Panc1 (cell line): ENCODE results near the gene TLE5. TPM values are rescaled to one million over a fixed set of nuclear protein-coding genes. Genes with fewer than 3 reads are reported as not detected.
A peak's percentile ranks its signal among the peaks of the same experiment; 100 is the strongest.

Experiments used
- ATAC-seq: fragments of 200-7000 bp; cut with Tn5 transposase; 2 replicates; pipeline ENCODE4 v1.9.1; 2020; ENCODE audit warnings: mild to moderate bottlenecking, moderate library complexity
- BruUV-seq: library from RNA; stranded (reverse); fragments of 400-500 nt; replicated peaks from 2 replicates; lab custom pipeline; 2021; lab: Mats Ljungman, UMichigan
- CTCF ChIA-PET: fragments of 300-600 bp; sonication (Branson Sonifier 250); formaldehyde crosslinking; loops from one replicate; lab custom pipeline; 2022; ENCODE audit warnings: antibody characterized with exemption; lab: Charles Lee
- POLR2A ChIA-PET: fragments of 300-600 bp; sonication (Branson Sonifier 250); formaldehyde crosslinking; loops from one replicate; lab custom pipeline; 2022; ENCODE audit warnings: antibody characterized with exemption; lab: Charles Lee
- DNase-seq: peaks from one replicate; pipeline ENCODE4 v3.0.0-alpha.2; 2010; ENCODE audit warnings: low read depth, low spot score
- H3K27ac ChIP-seq: 2 replicates; pipeline ENCODE4 v1.5.1; 2011; ENCODE audit warnings: mild to moderate bottlenecking, low read length, inconsistent platforms
- H3K27me3 ChIP-seq: fragments of 200-500 bp; sonication (Bioruptor generic); 2 replicates; pipeline ENCODE4 v1.6.0; 2014; ENCODE audit warnings: low read length, inconsistent platforms; ENCODE audit not compliant: control insufficient read depth, insufficient read depth
- H3K36me3 ChIP-seq: fragments of 200-500 bp; sonication (Bioruptor generic); 2 replicates; pipeline ENCODE4 v1.5.1; 2014; ENCODE audit warnings: inconsistent platforms, mild to moderate bottlenecking, low read length, moderate library complexity; ENCODE audit not compliant: control insufficient read depth, insufficient read depth
- H3K4me1 ChIP-seq: 2 replicates; pipeline ENCODE4 v1.5.1; 2011; ENCODE audit warnings: inconsistent platforms, mild to moderate bottlenecking, low read length, moderate library complexity; ENCODE audit not compliant: control insufficient read depth, insufficient read depth
- H3K4me3 ChIP-seq, 2 experiments: 2 replicates each; pipeline ENCODE4 v1.5.1; 2011 to 2012; ENCODE audit warnings: low read depth in 2 of 2, low read length in 2 of 2, mild to moderate bottlenecking in 2 of 2, inconsistent platforms in 1 of 2, moderate library complexity in 1 of 2
- H3K9me3 ChIP-seq: fragments of 200-500 bp; sonication (Bioruptor generic); 2 replicates; pipeline ENCODE4 v1.5.1; 2014; ENCODE audit warnings: low read depth, mild to moderate bottlenecking, inconsistent platforms, low read length, moderate library complexity; ENCODE audit not compliant: control insufficient read depth, insufficient read depth
- POLR2AphosphoS5 ChIP-seq: IDR thresholded peaks from 2 replicates; pipeline ENCODE4 v1.6.1; 2012; ENCODE audit warnings: mild to moderate bottlenecking, low read depth, low read length, moderate library complexity
- SIN3A ChIP-seq: IDR thresholded peaks from 2 replicates; pipeline ENCODE4 v1.6.1; 2012; ENCODE audit warnings: low read depth, mild to moderate bottlenecking, low read length, moderate library complexity, borderline replicate concordance; ENCODE audit not compliant: insufficient read depth
- TCF7L2 ChIP-seq: IDR thresholded peaks from 2 replicates; pipeline ENCODE4 v1.6.1; 2011; ENCODE audit warnings: mild to moderate bottlenecking, low read depth, low read length, inconsistent platforms
- in situ Hi-C: cut with HindIII; loops from 2 replicates; pipeline ENCODE4 v1.10.0; 2016; ENCODE audit warnings: low sequenced_read_pairs, low pct_unique_long_range_greater_than_20kb
- intact Hi-C: fragments of 100-400 bp; cut with micrococcal nuclease; formaldehyde crosslinking; loops from one replicate; pipeline ENCODE4 v1.10.0; 2022; ENCODE audit not compliant: unreplicated experiment
- total RNA-seq: library from RNA; stranded (reverse); gene quantifications from one replicate; pipeline ENCODE4 v1.2.1, GENCODE V29; 2021; ENCODE audit not compliant: unreplicated experiment
- TF ChIP-seq, protein P1 (sequence below), 2 experiments: IDR thresholded peaks; 2 replicates each; pipeline ENCODE4 v1.6.1; 2011 to 2012; ENCODE audit warnings: low read depth in 2 of 2, control low read depth in 1 of 2, low read length in 1 of 2, mild to moderate bottlenecking in 1 of 2, moderate library complexity in 1 of 2; ENCODE audit not compliant: insufficient read depth in 1 of 2
- TF ChIP-seq, protein P2 (sequence below): fragments of 450-650 bp; IDR thresholded peaks from 2 replicates; pipeline ENCODE4 v1.5.1; 2017; ENCODE audit warnings: mild to moderate bottlenecking

TLE5 gene
- total RNA-seq, 1 experiment from 2014 or later, result 287 TPM

DNA sequence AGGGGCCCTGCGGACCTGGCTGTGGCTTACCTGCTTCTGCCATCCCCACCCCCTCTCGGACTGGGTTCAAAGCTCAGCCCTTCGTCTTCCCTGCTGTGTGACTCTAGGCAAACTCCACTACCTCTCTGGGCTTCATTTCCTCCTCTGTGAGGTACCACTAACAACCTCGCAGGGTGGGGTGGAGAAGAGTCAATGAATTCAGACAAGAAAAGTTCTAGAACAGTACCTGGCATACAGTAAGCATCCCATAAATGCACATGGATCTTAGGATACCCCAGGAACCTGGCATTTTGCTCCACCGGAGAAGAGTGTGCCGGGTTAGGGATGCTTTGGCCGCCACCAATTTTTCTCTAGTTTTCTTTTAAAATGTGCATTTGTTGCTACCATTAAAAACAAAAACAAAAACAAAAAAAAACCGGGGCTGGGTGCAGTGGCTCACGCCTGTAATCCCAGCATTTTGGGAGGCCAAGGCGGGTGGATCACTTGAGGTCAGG, 3.4 kb downstream of the TLE5 start:
- H3K4me3 ChIP-seq, result no peak overlapping the region
- DNase-seq, result no peak
- CTCF ChIA-PET, result no interaction called here
- no peak for TF ChIP-seq TCF7L2
- TF ChIP-seq SIN3A, result no peak
- TF ChIP-seq, protein P1, sequence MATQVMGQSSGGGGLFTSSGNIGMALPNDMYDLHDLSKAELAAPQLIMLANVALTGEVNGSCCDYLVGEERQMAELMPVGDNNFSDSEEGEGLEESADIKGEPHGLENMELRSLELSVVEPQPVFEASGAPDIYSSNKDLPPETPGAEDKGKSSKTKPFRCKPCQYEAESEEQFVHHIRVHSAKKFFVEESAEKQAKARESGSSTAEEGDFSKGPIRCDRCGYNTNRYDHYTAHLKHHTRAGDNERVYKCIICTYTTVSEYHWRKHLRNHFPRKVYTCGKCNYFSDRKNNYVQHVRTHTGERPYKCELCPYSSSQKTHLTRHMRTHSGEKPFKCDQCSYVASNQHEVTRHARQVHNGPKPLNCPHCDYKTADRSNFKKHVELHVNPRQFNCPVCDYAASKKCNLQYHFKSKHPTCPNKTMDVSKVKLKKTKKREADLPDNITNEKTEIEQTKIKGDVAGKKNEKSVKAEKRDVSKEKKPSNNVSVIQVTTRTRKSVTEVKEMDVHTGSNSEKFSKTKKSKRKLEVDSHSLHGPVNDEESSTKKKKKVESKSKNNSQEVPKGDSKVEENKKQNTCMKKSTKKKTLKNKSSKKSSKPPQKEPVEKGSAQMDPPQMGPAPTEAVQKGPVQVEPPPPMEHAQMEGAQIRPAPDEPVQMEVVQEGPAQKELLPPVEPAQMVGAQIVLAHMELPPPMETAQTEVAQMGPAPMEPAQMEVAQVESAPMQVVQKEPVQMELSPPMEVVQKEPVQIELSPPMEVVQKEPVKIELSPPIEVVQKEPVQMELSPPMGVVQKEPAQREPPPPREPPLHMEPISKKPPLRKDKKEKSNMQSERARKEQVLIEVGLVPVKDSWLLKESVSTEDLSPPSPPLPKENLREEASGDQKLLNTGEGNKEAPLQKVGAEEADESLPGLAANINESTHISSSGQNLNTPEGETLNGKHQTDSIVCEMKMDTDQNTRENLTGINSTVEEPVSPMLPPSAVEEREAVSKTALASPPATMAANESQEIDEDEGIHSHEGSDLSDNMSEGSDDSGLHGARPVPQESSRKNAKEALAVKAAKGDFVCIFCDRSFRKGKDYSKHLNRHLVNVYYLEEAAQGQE (IDR thresholded peaks at IDR 0.05; ENCODE audit: insufficient read depth in 1 of 2, low read depth in 2 of 2, low read length in 1 of 2), result no peak
- TF ChIP-seq, protein P2, sequence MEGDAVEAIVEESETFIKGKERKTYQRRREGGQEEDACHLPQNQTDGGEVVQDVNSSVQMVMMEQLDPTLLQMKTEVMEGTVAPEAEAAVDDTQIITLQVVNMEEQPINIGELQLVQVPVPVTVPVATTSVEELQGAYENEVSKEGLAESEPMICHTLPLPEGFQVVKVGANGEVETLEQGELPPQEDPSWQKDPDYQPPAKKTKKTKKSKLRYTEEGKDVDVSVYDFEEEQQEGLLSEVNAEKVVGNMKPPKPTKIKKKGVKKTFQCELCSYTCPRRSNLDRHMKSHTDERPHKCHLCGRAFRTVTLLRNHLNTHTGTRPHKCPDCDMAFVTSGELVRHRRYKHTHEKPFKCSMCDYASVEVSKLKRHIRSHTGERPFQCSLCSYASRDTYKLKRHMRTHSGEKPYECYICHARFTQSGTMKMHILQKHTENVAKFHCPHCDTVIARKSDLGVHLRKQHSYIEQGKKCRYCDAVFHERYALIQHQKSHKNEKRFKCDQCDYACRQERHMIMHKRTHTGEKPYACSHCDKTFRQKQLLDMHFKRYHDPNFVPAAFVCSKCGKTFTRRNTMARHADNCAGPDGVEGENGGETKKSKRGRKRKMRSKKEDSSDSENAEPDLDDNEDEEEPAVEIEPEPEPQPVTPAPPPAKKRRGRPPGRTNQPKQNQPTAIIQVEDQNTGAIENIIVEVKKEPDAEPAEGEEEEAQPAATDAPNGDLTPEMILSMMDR, result no peak
- TF ChIP-seq POLR2AphosphoS5, result no peak
- in situ Hi-C loops, result no loop called here
- peak overlapping the region; percentile 54; the same call in 1 of the 2 replicates for H3K27ac ChIP-seq
- no TSS peak for BruUV-seq
- H3K4me1 ChIP-seq, result peaks cover 33% of the 10 kb centered on the region
- no peak for ATAC-seq
- H3K36me3 ChIP-seq, result no peaks in the 10 kb centered on the region
- intact Hi-C loops, result no loop called here
- H3K27me3 ChIP-seq, result no peaks in the 10 kb centered on the region
- POLR2A ChIA-PET, result no interaction called here
- no peaks in the 10 kb centered on the region for H3K9me3 ChIP-seq

DNA sequence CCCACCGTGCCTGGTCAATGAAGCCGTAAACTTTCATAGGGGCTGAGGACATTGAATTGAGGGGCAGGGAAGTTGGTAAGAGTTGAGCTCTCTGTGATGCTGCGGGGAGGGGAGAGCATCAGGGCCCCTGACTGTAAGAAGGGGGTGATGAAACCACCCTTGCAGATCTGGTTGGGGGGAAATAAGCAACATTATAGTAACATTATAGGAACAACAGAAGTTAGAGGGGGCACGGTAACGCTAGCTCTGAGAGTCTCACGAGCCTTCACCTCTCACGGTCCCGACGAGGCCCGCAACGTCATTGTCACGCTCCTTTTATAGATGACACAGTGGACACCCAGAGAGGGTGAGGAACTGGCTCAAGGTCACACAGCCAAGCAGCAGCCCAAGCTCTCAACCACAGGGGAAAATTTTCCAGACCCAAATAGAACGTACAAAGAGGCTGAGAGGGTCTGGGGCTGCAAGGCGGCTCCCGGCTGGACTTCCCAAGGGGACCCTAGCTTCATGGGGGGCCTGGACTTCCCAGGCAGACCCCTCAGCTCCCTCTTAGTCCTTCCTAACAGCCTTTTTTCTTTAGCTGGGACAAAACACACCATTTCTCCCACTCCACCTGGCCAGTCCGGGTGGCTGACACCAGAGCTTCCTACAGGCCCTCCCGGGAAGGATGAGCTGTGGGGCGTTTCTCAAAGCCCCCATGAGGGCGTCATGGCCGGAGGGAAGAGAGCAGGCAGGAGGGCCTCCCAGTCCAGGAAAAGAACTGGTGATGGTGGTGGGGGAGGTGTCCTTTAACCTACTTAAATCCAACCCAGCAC, 4.1 kb downstream of the TLE5 start:
- H3K36me3 ChIP-seq, result no peaks in the 10 kb centered on the region
- ChIA-PET POLR2A (no interaction called here), CTCF (no interaction called here)
- peak overlapping the region; percentile 66 for H3K27ac ChIP-seq
- intact Hi-C loops (no loop called here), in situ Hi-C loops (no loop called here)
- no peak for ATAC-seq
- peaks cover 33% of the 10 kb centered on the region for H3K4me1 ChIP-seq
- BruUV-seq, result no TSS peak
- no peak for DNase-seq
- no peaks in the 10 kb centered on the region for H3K9me3 ChIP-seq
- no peaks in the 10 kb centered on the region for H3K27me3 ChIP-seq
- TF ChIP-seq, protein P1 (IDR thresholded peaks at IDR 0.05; ENCODE audit: insufficient read depth in 1 of 2, low read depth in 2 of 2, low read length in 1 of 2), result no peak
- TF ChIP-seq POLR2AphosphoS5 (no peak), TCF7L2 (no peak), SIN3A (no peak)
- TF ChIP-seq, protein P2, result no peak
- H3K4me3 ChIP-seq, result no peak overlapping the region
